SK-N-DZ (cell line): ENCODE measurements around the gene OR52B2. TPM values are rescaled to one million over a fixed set of nuclear protein-coding genes. Genes with fewer than 3 reads are reported as not detected.

ENCODE experiments used
- DNase-seq: peaks from one replicate; pipeline ENCODE4 v3.0.0-alpha.2; 2015; ENCODE audit warnings: low spot score
- polyA plus RNA-seq, 2 experiments: library from polyadenylated mRNA; depleted of rRNA; stranded (reverse); fragments of >200 nt; gene quantifications; 2 replicates each; pipeline ENCODE4 v1.2.3, GENCODE V29; 2014

The OR52B2 gene
- not detected in 2 replicates for polyA plus RNA-seq (2014; cell fraction: cytosol; rRNA removed)
- not detected in 2 replicates for polyA plus RNA-seq (2014; cell fraction: nucleus; rRNA removed)

DNA sequence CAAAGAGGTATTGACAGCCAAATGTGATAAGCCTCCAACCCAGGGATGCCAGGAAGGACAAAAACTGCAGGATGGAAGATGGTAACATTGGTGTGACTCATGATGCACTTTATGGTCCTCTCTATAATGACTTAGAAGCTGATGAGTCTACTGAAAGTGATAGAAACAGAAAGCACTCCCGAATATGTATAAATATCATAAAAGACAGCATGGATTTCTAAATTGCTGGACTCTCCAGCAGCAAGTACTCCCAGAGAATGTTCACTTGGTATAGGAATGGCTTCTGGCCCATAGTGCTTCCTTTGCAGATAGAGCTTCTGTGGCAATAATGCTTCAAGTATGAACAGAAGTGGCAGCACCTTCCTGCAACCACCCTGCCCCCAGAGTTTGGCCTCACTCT is at the start of gene OR52B2:
TSS of gene OR52B2 (minus strand) at position 101 of the 400 bp plus-strand sequence. CDS start at position 101, 0 bp downstream.
- DNase-seq, result no peak

GRCh38 chr11:6219359-6219758 is 49.2 kb upstream of the OR52B2 start:
- DNase-seq, result no peak

DNA sequence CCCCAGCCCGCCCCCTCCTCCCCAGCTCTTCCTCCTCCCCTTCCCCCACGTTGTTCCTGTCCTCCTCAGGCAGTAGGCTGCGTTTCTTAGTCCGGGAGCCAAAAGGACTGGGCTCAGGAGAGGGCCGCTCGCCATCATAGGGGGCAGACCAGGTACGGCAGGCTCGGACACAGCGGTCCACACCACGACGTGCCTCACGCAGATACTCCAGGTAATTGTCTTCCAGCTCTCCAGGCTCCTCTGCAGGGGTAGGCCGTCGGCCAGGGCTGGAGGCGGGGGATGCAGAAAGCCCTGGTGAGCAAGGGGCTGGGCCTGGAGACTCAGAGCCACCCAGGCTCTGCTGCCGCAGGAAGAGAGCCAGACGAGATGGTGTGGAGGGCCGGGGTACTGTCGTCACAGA is 47.6 kb upstream of the OR52B2 start:
- DNase-seq, result no peak

GRCh38 chr11:6216501-6216900 is 46.4 kb upstream of the OR52B2 start:
- no peak for DNase-seq

DNA sequence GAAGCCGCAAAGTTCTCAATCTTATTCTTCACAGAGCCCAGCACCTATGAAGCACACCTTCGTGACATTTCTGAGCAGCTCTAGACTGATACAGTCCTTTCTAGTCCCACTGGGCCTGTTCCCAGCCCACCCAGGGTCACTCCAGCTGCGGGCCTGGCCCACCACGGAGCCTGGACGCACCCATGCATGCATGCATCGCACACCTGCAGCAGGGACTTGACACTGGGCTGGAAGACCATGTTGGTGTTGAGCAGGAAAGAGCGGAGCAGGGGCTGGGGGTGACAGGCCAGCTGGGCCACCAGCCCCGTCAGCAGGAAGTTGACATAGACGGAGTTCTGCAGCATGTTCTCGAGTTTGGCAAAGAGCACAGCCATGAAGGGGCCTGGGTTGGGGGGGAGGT is 44.4 kb upstream of the OR52B2 start:
- DNase-seq, result no peak

- no peak for DNase-seq
These were observed 40.3 kb upstream of the OR52B2 start for GRCh38 chr11:6210274-6210955.

DNA sequence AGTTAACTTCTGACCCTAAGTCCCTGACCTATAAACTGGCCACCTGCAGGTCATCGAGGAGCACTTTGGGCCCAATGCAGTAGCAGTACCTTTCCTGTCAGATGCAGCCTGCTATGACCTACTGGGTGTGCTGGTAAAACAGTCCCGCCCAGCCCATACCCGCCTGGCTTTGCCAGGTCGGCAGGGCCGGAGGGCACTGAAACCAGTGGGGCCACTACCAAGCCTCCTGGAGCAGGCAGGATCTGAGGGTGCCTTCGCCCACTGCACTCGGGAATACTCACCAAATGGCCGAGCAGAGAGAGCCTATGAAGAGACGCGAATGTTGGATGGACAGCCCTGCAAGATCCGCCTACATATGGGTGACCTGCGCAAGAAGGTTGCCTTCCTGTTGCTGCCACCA is 39.7 kb upstream of the OR52B2 start:
- DNase-seq, result no peak

DNA sequence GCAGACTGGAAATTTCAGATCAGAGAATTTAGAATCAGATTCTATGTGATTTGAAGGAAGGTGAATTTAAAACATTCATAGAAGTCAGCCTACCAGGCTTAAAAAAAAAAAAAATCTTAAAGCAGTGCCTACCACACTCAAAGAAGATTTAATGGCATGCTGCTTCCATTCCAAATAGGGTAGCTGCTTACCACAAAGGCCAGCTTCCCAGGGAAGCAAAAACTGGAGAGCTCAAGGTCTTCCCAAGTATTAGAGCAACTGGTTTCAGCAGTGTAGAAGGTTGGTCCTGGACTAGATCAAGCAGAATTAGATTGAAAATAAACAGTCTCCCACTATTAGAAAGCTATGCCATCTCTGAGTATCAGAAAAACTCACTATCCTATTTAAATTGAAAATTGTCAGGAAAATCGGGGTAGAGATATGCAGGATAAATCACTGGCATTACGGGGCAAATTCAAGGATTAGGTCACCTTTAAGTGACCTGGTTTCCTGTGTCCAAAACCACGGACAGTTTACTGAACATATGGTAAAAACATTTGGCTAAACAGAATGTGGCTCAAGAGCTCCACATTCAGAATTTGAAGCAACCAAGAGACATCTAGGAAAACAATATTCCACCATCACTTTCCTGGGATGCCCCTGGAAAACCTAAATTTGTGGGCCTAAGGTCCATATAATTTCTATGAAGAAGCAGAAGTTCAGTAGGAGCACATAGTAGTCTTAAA is 36.5 kb upstream of the OR52B2 start:
- DNase-seq, result no peak

DNA sequence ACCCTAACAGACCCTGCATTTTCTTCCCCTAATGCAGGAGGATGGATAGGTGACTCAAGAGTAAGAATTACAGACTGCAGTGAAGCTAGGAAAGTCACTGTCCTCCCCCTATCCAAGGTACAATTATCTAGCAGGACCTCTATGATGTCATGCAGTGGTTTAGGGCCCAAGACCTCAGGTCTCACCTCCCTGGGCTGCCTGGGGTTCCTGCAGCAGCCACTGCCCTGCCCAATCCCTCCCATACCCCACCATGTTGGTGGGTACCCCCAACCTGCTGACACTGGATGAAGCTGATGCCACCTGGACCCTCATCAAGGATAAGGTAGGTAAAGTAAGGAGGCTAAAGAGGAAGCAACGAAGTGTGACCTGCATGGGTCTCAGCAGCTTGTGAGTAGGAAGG is 35.2 kb upstream of the OR52B2 start, which contains the start of gene C11orf42:
TSS of gene C11orf42 (plus strand) at position 192 of the 400 bp plus-strand sequence. CDS start at position 251, 59 bp downstream.
- DNase-seq, result no peak

GRCh38 chr11:6204706-6205105 is 34.6 kb upstream of the OR52B2 start:
- no peak for DNase-seq

GRCh38 chr11:6203327-6203726 is 33.2 kb upstream of the OR52B2 start:
- no peak for DNase-seq

- no peak for DNase-seq
These were observed 31.9 kb upstream of the OR52B2 start for GRCh38 chr11:6202041-6202440.

GRCh38 chr11:6201481-6201880 is 31.4 kb upstream of the OR52B2 start:
- DNase-seq, result no peak

DNA sequence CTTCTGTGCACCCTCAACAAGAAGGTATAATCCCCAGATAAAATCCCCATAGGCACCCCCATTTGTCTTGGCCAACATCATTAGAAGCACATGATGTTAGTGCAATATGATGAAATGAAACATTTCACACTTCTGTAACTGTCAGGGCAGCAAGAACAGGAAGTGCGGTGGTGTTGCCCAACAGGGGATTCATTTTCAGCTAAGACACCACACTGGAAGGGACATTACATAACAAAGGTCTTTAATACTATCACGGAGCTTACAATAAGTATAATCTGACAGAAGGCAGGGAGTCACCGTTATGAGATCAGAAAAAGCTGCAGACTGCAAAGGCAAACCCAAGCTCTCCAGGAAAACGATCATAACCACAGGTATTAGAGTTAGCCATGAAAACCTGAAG is 30.8 kb upstream of the OR52B2 start:
- no peak for DNase-seq

- no peak for DNase-seq
These were observed 29.2 kb upstream of the OR52B2 start, which contains the start of gene OR52W1 for GRCh38 chr11:6199174-6199810. Gene OR52W1 (plus strand): TSS chr11:6199224. CDS start chr11:6199224, 0 bp downstream.

- no peak for DNase-seq
These were observed 27.5 kb upstream of the OR52B2 start for GRCh38 chr11:6197466-6198200.

DNA sequence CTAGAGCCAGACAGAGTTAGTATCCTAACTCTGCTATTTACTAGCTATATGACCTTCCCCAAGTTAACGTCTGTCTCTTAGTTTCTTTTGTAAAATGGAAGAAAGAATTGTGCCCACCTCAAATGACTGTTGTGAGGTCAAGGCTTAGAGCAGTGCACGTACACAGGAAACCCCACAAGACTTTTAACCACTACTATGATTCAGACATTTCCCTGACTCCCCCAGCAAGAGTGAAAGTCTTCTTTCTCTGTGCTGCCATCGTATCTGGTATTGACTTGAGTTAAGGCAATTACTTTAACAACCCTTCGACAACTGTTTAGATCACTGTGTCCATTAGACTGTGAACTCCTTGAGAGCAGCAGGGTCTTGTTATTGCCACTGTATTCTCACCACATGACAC is 26.3 kb upstream of the OR52B2 start:
- DNase-seq, result no peak

DNA sequence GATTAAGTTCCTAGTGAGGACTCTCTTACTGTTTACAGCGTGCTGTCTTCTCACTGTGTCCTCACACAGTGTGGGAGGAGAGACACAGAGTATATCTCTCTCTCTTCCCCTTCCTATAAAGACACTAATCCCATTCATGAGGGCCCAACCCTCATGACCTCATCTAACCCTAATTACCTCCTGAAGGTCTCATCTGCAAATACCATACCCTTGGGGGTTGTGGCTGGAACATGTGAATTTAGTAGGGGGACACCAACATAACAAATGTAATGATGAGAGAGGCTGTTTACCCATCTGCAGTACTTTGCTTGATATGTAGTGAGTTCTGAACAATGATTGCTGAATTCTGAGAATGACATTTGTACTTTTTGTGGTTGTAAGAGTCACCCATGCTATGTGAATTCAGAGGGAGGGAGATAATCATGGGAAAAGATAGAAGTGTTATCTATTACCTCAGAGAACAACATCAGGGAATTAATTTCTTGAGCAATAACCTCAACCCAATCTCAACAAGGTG is 24.0 kb upstream of the OR52B2 start:
- no peak for DNase-seq

DNA sequence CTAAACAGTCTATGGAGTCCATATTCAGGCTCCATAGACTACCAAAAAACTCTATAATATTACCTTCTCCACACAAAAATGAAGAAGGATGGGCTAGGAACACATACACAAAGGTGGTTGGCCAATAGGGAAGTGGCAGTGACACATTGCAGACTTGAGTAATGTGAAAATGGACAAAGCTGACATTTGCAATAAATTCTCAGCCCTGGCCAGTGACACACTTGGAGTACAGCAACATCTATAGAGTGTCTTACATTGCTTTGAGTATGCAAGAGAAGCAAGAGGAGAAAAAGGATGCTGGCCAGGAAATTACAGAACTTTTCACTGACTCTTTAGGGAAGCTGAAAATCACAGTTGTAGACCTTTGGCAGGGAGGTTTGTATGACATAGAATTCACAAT is 21.6 kb upstream of the OR52B2 start:
- DNase-seq, result no peak

GRCh38 chr11:6175440-6175839 is 5.3 kb upstream of the OR52B2 start:
- no peak for DNase-seq

GRCh38 chr11:6156628-6157359 is 13.3 kb downstream of the OR52B2 start:
- DNase-seq, result no peak
